NCI-H526 treated with DMSO at 0.1 percent for 48 hours (cell line): ENCODE results near the gene CDH4.
"Not testable (repeated sequence)": the region's sequence is repeated elsewhere in the genome, so short reads cannot be mapped to it uniquely, and the experiment has no call there.

Experiments
- DNase-seq: peaks from one replicate; lab custom pipeline; 2025; lab: John Stamatoyannopoulos, UW

Gene CDH4

GRCh38 chr20:61932199-61932592 is 680.1 kb downstream of the CDH4 start:
- DNase-seq, result no peak

GRCh38 chr20:61932711-61933480 is 680.8 kb downstream of the CDH4 start:
- no peak for DNase-seq

- no peak for DNase-seq
These were observed 681.5 kb downstream of the CDH4 start for GRCh38 chr20:61933481-61933950.

GRCh38 chr20:61933951-61934715 is 682.1 kb downstream of the CDH4 start:
- DNase-seq, result no peak

GRCh38 chr20:61934716-61935530 is 682.9 kb downstream of the CDH4 start:
- no peak for DNase-seq

- DNase-seq, result no peak
These were observed 684.1 kb downstream of the CDH4 start for GRCh38 chr20:61935926-61936700.

GRCh38 chr20:61936701-61937131 is 684.7 kb downstream of the CDH4 start:
- no peak for DNase-seq

- DNase-seq, result no peak
These were observed 685.3 kb downstream of the CDH4 start for GRCh38 chr20:61937146-61937962.

GRCh38 chr20:61937963-61938838 is 686.1 kb downstream of the CDH4 start:
- DNase-seq, result no peak

- no peak for DNase-seq
These were observed 687.0 kb downstream of the CDH4 start for GRCh38 chr20:61938839-61939690.

- no peak for DNase-seq
These were observed 687.8 kb downstream of the CDH4 start for GRCh38 chr20:61939691-61940360.

- DNase-seq, result no peak
These were observed 688.4 kb downstream of the CDH4 start for GRCh38 chr20:61940491-61940890.

- DNase-seq, result no peak
These were observed 689.1 kb downstream of the CDH4 start for GRCh38 chr20:61940976-61941720.

- no peak for DNase-seq
These were observed 689.8 kb downstream of the CDH4 start for GRCh38 chr20:61941721-61942405.

- no peak for DNase-seq
These were observed 690.5 kb downstream of the CDH4 start for GRCh38 chr20:61942526-61942925.

GRCh38 chr20:61944967-61945366 is 692.9 kb downstream of the CDH4 start:
- DNase-seq, result not testable (repeated sequence)

- DNase-seq, result not testable (repeated sequence)
These were observed 693.4 kb downstream of the CDH4 start for GRCh38 chr20:61945495-61945894.
